CD14-positive monocyte (primary cell): ENCODE data around the gene ASTN2. TPM values are rescaled to one million over a fixed set of nuclear protein-coding genes. Genes with fewer than 3 reads are reported as not detected.

Source experiments
- DNase-seq, 3 donors: peaks; one replicate each; pipeline ENCODE4 v3.0.0-alpha.2; 2011 to 2022
- H2AFZ ChIP-seq: 2 replicates; pipeline ENCODE4 v1.6.0; 2012; ENCODE audit warnings: mild to moderate bottlenecking, low read depth, low read length, inconsistent platforms; ENCODE audit not compliant: insufficient read depth, poor library complexity, severe bottlenecking
- H3K27ac ChIP-seq, 2 donors: 1 replicate in 1 of 2; 2 replicates in 1 of 2; pipeline ENCODE4 v1.5.1; 2012 to 2013; ENCODE audit warnings: low read length in 2 of 2, control low read depth in 1 of 2, inconsistent platforms in 1 of 2, low read depth in 1 of 2, mild to moderate bottlenecking in 1 of 2
- H3K27me3 ChIP-seq, 2 donors: one replicate each; pipeline versions ENCODE4 v1.6.0 to v1.6.1; 2011 to 2013; ENCODE audit warnings: low read length in 2 of 2; ENCODE audit not compliant: control insufficient read depth in 2 of 2, insufficient read depth in 2 of 2
- H3K36me3 ChIP-seq, 2 donors: replicated peaks in 1 of 2; 1 replicate in 1 of 2; 2 replicates in 1 of 2; pipeline versions ENCODE4 v1.5.1 to v1.6.1; 2012 to 2013; ENCODE audit warnings: low read length in 2 of 2, control low read depth in 1 of 2, inconsistent platforms in 1 of 2, mild to moderate bottlenecking in 1 of 2; ENCODE audit not compliant: insufficient read depth in 2 of 2, control insufficient read depth in 1 of 2
- H3K4me1 ChIP-seq, 2 donors: 1 replicate in 1 of 2; 2 replicates in 1 of 2; pipeline versions ENCODE4 v1.5.1 to v1.6.1; 2012 to 2013; ENCODE audit warnings: low read length in 2 of 2, control low read depth in 1 of 2, inconsistent platforms in 1 of 2, mild to moderate bottlenecking in 1 of 2, moderate library complexity in 1 of 2; ENCODE audit not compliant: insufficient read depth in 2 of 2, control insufficient read depth in 1 of 2
- H3K4me2 ChIP-seq: replicated peaks from 2 replicates; pipeline ENCODE3; 2012; ENCODE audit warnings: low read length, moderate library complexity, mild to moderate bottlenecking; ENCODE audit not compliant: poor library complexity, severe bottlenecking; ENCODE audit errors: extremely low read depth
- H3K4me3 ChIP-seq, 3 experiments: fragments of 200-600 bp in 1 of 3; sonication (generic) in 1 of 3; replicated peaks in 1 of 3; 1 replicate in 2 of 3; 2 replicates in 1 of 3; pipeline ENCODE4 v1.5.1; 2011 to 2013; ENCODE audit warnings: low read length in 3 of 3, mild to moderate bottlenecking in 3 of 3, control low read depth in 2 of 3, low read depth in 2 of 3, inconsistent platforms in 1 of 3, moderate library complexity in 1 of 3
- H3K79me2 ChIP-seq: 2 replicates; pipeline ENCODE4 v1.6.0; 2012; ENCODE audit warnings: mild to moderate bottlenecking, control low read depth, inconsistent platforms, low read length, moderate library complexity; ENCODE audit not compliant: insufficient read depth
- H3K9ac ChIP-seq: 2 replicates; pipeline ENCODE4 v1.6.0; 2017; ENCODE audit warnings: low read length, mild to moderate bottlenecking; ENCODE audit not compliant: insufficient read depth, poor library complexity, severe bottlenecking
- H3K9me3 ChIP-seq, 2 donors: replicated peaks in 1 of 2; 1 replicate in 1 of 2; 2 replicates in 1 of 2; pipeline versions ENCODE4 v1.5.1 to v1.6.1; 2012 to 2013; ENCODE audit warnings: low read length in 2 of 2, control low read depth in 1 of 2; ENCODE audit not compliant: control insufficient read depth in 1 of 2, insufficient read depth in 1 of 2
- H4K20me1 ChIP-seq: 2 replicates; pipeline ENCODE4 v1.6.0; 2012; ENCODE audit warnings: mild to moderate bottlenecking, low read length, control low read depth, moderate library complexity; ENCODE audit not compliant: insufficient read depth
- H3K27ac Mint-ChIP-seq, 7 donors: one replicate each; pipeline ENCODE4 v1.8.0; 2020; ENCODE audit warnings: mild to moderate bottlenecking in 7 of 7, mixed read lengths in 7 of 7, moderate library complexity in 6 of 7, inconsistent platforms in 2 of 7
- H3K27me3 Mint-ChIP-seq, 3 donors: one replicate each; pipeline ENCODE4 v1.8.0; 2021 to 2022; ENCODE audit warnings: low read depth in 3 of 3, mild to moderate bottlenecking in 3 of 3, mixed read lengths in 3 of 3, moderate library complexity in 3 of 3, inconsistent platforms in 1 of 3
- H3K36me3 Mint-ChIP-seq, 2 donors: one replicate each; pipeline ENCODE4 v1.8.0; 2020; ENCODE audit warnings: mixed read lengths in 2 of 2, inconsistent platforms in 1 of 2, mild to moderate bottlenecking in 1 of 2
- H3K4me1 Mint-ChIP-seq: one replicate; pipeline ENCODE4 v1.8.0; 2020; ENCODE audit warnings: mild to moderate bottlenecking, mixed read lengths
- H3K4me3 Mint-ChIP-seq, 2 donors: one replicate each; pipeline ENCODE4 v1.8.0; 2020; ENCODE audit warnings: mild to moderate bottlenecking in 2 of 2, mixed read lengths in 2 of 2, moderate library complexity in 1 of 2
- H3K9me3 Mint-ChIP-seq, 7 donors: one replicate each; pipeline ENCODE4 v1.8.0; 2020 to 2022; ENCODE audit warnings: mixed read lengths in 7 of 7, mild to moderate bottlenecking in 6 of 7, moderate library complexity in 6 of 7, inconsistent platforms in 2 of 7
- WGBS: methylation state at CpG from one replicate; pipeline ENCODE4 v1.1.5; 2013; ENCODE audit warnings: missing lambda C conversion rate; ENCODE audit not compliant: insufficient coverage; 5-methylcytosine and 5-hydroxymethylcytosine counted together
- intact Hi-C, 2 donors: fragments of 100-400 bp; cut with micrococcal nuclease; formaldehyde crosslinking; loops; one replicate each; pipeline versions ENCODE4 v1.15.0 to v1.15.1; 2023
- polyA plus RNA-seq, 3 donors: library from polyadenylated mRNA; depleted of rRNA in 1 of 3; unstranded in 2 of 3; stranded (reverse) in 1 of 3; fragments of 300-500 nt in 2 of 3; fragments of >200 nt in 1 of 3; fragmentation: Illumina TruSeq in 2 of 3; gene quantifications; 1 replicate in 2 of 3; 2 replicates in 1 of 3; pipeline ENCODE4 v1.2.3, GENCODE V29; 2012 to 2021
- TF ChIP-seq, protein P1 (sequence below): fragments of 200-600 bp; IDR thresholded peaks from one replicate; pipeline ENCODE4 v1.8.0; 2022; ENCODE audit warnings: antibody characterized with exemption, mild to moderate bottlenecking

ASTN2 gene
- polyA plus RNA-seq, 3 donors = not detected

DNA sequence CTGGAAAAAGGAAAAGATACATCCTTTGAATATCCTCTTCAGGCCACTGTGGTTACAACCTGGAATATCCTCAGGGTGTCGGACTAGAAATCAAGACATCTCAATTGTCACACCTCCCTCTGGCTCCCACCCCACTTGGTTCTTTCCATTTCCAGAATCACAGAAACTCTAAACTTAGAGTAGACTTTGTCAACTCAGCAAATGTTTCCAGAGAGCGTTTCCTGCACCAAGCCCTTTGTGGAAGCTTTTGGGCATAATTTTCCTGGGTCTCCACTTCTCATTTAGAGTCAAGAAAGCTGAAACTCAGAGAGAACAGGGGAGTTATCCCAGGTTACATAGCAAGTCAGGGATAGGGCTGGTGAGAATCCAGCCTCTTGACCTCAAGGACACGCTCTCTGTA lies 108.8 kb downstream of the ASTN2 start:
- TF ChIP-seq, protein P1, sequence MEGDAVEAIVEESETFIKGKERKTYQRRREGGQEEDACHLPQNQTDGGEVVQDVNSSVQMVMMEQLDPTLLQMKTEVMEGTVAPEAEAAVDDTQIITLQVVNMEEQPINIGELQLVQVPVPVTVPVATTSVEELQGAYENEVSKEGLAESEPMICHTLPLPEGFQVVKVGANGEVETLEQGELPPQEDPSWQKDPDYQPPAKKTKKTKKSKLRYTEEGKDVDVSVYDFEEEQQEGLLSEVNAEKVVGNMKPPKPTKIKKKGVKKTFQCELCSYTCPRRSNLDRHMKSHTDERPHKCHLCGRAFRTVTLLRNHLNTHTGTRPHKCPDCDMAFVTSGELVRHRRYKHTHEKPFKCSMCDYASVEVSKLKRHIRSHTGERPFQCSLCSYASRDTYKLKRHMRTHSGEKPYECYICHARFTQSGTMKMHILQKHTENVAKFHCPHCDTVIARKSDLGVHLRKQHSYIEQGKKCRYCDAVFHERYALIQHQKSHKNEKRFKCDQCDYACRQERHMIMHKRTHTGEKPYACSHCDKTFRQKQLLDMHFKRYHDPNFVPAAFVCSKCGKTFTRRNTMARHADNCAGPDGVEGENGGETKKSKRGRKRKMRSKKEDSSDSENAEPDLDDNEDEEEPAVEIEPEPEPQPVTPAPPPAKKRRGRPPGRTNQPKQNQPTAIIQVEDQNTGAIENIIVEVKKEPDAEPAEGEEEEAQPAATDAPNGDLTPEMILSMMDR = no peak
- Mint-ChIP-seq H3K4me3 (no peak overlapping the region), H3K27ac (no peak overlapping the region), H3K27me3 (peaks cover 0 to 3% (median 3%) of the 10 kb centered on the region in 3 donors), H3K9me3 (peaks cover 0 to 2% (median 0%) of the 10 kb centered on the region in 7 donors), H3K36me3 (no peaks in the 10 kb centered on the region), H3K4me1 (no peaks in the 10 kb centered on the region)
- Histone ChIP-seq H3K27me3 (no peaks in the 10 kb centered on the region), H3K79me2 (no peaks in the 10 kb centered on the region), H3K36me3 (no peaks in the 10 kb centered on the region), H3K27ac (no peak overlapping the region), H3K4me3 (no peak overlapping the region), H3K4me1 (no peaks in the 10 kb centered on the region), H4K20me1 (no peaks in the 10 kb centered on the region), H3K4me2 (no peak overlapping the region), H3K9me3 (no peaks in the 10 kb centered on the region), H3K9ac (no peak overlapping the region), H2AFZ (no peak overlapping the region)
- intact Hi-C loops = no loop called here
- 83% methylated on average over 1 of the region's 3 CpGs for WGBS
- no peak for DNase-seq

GRCh38 chr9:117305454-117305853 lies 109.4 kb downstream of the ASTN2 start:
- Histone ChIP-seq H3K27me3 (no peaks in the 10 kb centered on the region), H3K9me3 (no peaks in the 10 kb centered on the region), H3K9ac (no peak overlapping the region), H3K79me2 (no peaks in the 10 kb centered on the region), H4K20me1 (no peaks in the 10 kb centered on the region), H3K4me3 (no peak overlapping the region), H2AFZ (no peak overlapping the region), H3K4me2 (no peak overlapping the region), H3K27ac (no peak overlapping the region), H3K4me1 (no peaks in the 10 kb centered on the region), H3K36me3 (no peaks in the 10 kb centered on the region)
- no peak overlapping the region for H3K4me3 Mint-ChIP-seq
- intact Hi-C loops = no loop called here
- H3K27ac Mint-ChIP-seq = no peak overlapping the region
- no peaks in the 10 kb centered on the region for H3K4me1 Mint-ChIP-seq
- H3K9me3 Mint-ChIP-seq = peaks cover 0 to 2% (median 0%) of the 10 kb centered on the region in 7 donors
- no CpG with 5 or more reads among the region's 2 CpGs for WGBS
- no peaks in the 10 kb centered on the region for H3K36me3 Mint-ChIP-seq
- H3K27me3 Mint-ChIP-seq = peaks cover 0 to 3% (median 3%) of the 10 kb centered on the region in 3 donors
- TF ChIP-seq, protein P1 = no peak
- no peak for DNase-seq
